HG03045 (cell line): ENCODE data around the gene HBEGF.

Source experiments
- ATAC-seq: cut with Tn5 transposase; IDR thresholded peaks from one replicate; pipeline ENCODE4 v1.9.1; 2021; ENCODE audit warnings: mild to moderate bottlenecking, moderate library complexity; ENCODE audit not compliant: unreplicated experiment

The HBEGF gene

GRCh38 chr5:140338336-140338735 lies 8.1 kb downstream of the HBEGF start:
- ATAC-seq, result no peak

GRCh38 chr5:140337880-140338279 lies 8.5 kb downstream of the HBEGF start:
- no peak for ATAC-seq

GRCh38 chr5:140336388-140336787 lies 10.0 kb downstream of the HBEGF start:
- ATAC-seq, result no peak

- no peak for ATAC-seq
Observed at GRCh38 chr5:140331638-140332037, 14.8 kb downstream of the HBEGF start.

- ATAC-seq, result no peak
Observed at GRCh38 chr5:140329739-140330481, 16.5 kb downstream of the HBEGF start.

GRCh38 chr5:140328036-140328764 lies 18.2 kb downstream of the HBEGF start:
- no peak for ATAC-seq

GRCh38 chr5:140327589-140327988 lies 18.8 kb downstream of the HBEGF start:
- no peak for ATAC-seq

- ATAC-seq, result no peak
Observed at GRCh38 chr5:140325486-140325885, 20.9 kb downstream of the HBEGF start.

- ATAC-seq, result no peak
Observed at GRCh38 chr5:140324617-140325241, 21.7 kb downstream of the HBEGF start.

GRCh38 chr5:140324041-140324600 lies 22.3 kb downstream of the HBEGF start:
- ATAC-seq, result no peak

GRCh38 chr5:140322751-140323731 lies 23.4 kb downstream of the HBEGF start:
- ATAC-seq, result no peak

GRCh38 chr5:140321796-140322195 lies 24.6 kb downstream of the HBEGF start:
- ATAC-seq, result no peak

GRCh38 chr5:140319833-140320232 lies 26.6 kb downstream of the HBEGF start:
- ATAC-seq, result no peak

- ATAC-seq, result no peak
Observed at GRCh38 chr5:140318792-140319191, 27.6 kb downstream of the HBEGF start.

GRCh38 chr5:140317859-140318258 lies 28.5 kb downstream of the HBEGF start:
- no peak for ATAC-seq

- ATAC-seq, result no peak
Observed at GRCh38 chr5:140312791-140313189, 33.6 kb downstream of the HBEGF start.

GRCh38 chr5:140312067-140312790 lies 34.2 kb downstream of the HBEGF start:
- ATAC-seq, result no peak

GRCh38 chr5:140311011-140311467 lies 35.4 kb downstream of the HBEGF start:
- no peak for ATAC-seq

- no peak for ATAC-seq
Observed at GRCh38 chr5:140310434-140310833, 36.0 kb downstream of the HBEGF start.
